Measurements from ENCODE around the gene TPST2. TPM values are rescaled to one million over a fixed set of nuclear protein-coding genes. Genes with fewer than 3 reads are reported as not detected.

TPST2 gene
- total RNA-seq, 1 donor from 2014 or later, result 28.5 TPM

- DNase-seq, result no peak
Observed at GRCh38 chr22:26499188-26499703, 90.7 kb downstream of the TPST2 start.

GRCh38 chr22:26496456-26496855 is 93.5 kb downstream of the TPST2 start:
- intact Hi-C loops (cut with micrococcal nuclease), result no loop called here
- Histone ChIP-seq H3K27me3 (ENCODE audit: low read depth) (no peaks in the 10 kb centered on the region), H3K36me3 (peaks cover 98% of the 10 kb centered on the region), H3K4me3 (no peak overlapping the region), H3K27ac (replicated peaks) (no peak overlapping the region), H3K9me3 (replicated peaks) (no peaks in the 10 kb centered on the region), H3K4me1 (peaks cover 21% of the 10 kb centered on the region)
- DNase-seq, result no peak
- no peak for TF ChIP-seq CTCF (IDR thresholded peaks at IDR 0.05; ENCODE audit: borderline replicate concordance)

More at GRCh38 chr22:26499188-26499703, 90.7 kb downstream of the TPST2 start:
- Histone ChIP-seq H3K27ac (replicated peaks) (no peak overlapping the region), H3K9me3 (replicated peaks) (no peaks in the 10 kb centered on the region), H3K36me3 (peaks cover 98% of the 10 kb centered on the region), H3K4me1 (peaks cover 29% of the 10 kb centered on the region), H3K27me3 (ENCODE audit: low read depth) (no peaks in the 10 kb centered on the region), H3K4me3 (no peak overlapping the region)
- intact Hi-C loops (cut with micrococcal nuclease), result no loop called here
- no peak for TF ChIP-seq CTCF (IDR thresholded peaks at IDR 0.05; ENCODE audit: borderline replicate concordance)

- H3K4me1 ChIP-seq, result peaks cover 21% of the 10 kb centered on the region
- H3K27ac ChIP-seq (replicated peaks), result no peak overlapping the region
- no peak for DNase-seq
- H3K9me3 ChIP-seq (replicated peaks), result no peaks in the 10 kb centered on the region
- TF ChIP-seq CTCF (IDR thresholded peaks at IDR 0.05; ENCODE audit: borderline replicate concordance), result no peak
- no peak overlapping the region for H3K4me3 ChIP-seq
- no peaks in the 10 kb centered on the region for H3K27me3 ChIP-seq (ENCODE audit: low read depth)
- peaks cover 96% of the 10 kb centered on the region for H3K36me3 ChIP-seq
- intact Hi-C loops (cut with micrococcal nuclease), result no loop called here
Observed at GRCh38 chr22:26494506-26494905, 95.4 kb downstream of the TPST2 start.

GRCh38 chr22:26492220-26492619 is 97.7 kb downstream of the TPST2 start:
- peaks cover 96% of the 10 kb centered on the region for H3K36me3 ChIP-seq
- H3K9me3 ChIP-seq (replicated peaks), result no peaks in the 10 kb centered on the region
- DNase-seq, result no peak
- TF ChIP-seq CTCF (IDR thresholded peaks at IDR 0.05; ENCODE audit: borderline replicate concordance), result no peak
- H3K4me3 ChIP-seq, result no peak overlapping the region
- H3K4me1 ChIP-seq, result peaks cover 21% of the 10 kb centered on the region
- no peak overlapping the region for H3K27ac ChIP-seq (replicated peaks)
- no peaks in the 10 kb centered on the region for H3K27me3 ChIP-seq (ENCODE audit: low read depth)
- intact Hi-C loops (cut with micrococcal nuclease), result no loop called here

- intact Hi-C loops (cut with micrococcal nuclease), result no loop called here
- Histone ChIP-seq H3K27ac (replicated peaks) (no peak overlapping the region), H3K36me3 (peaks cover 72% of the 10 kb centered on the region), H3K4me1 (peaks cover 34% of the 10 kb centered on the region), H3K27me3 (ENCODE audit: low read depth) (no peaks in the 10 kb centered on the region), H3K4me3 (no peak overlapping the region), H3K9me3 (replicated peaks) (no peaks in the 10 kb centered on the region)
- no peak for DNase-seq
- no peak for TF ChIP-seq CTCF (IDR thresholded peaks at IDR 0.05; ENCODE audit: borderline replicate concordance)
Observed at GRCh38 chr22:26489447-26490036, 100.4 kb downstream of the TPST2 start.

Measured in left ventricle myocardium inferior (tissue), 1 donor.